Measurements from ENCODE around the gene PEMT. TPM values are rescaled to one million over a fixed set of nuclear protein-coding genes. Genes with fewer than 3 reads are reported as not detected.

The PEMT gene
- total and polyA plus RNA-seq, 2 of the 8 experiments (the other 6 are each of a cell fraction or from before 2014, with no cell fraction given), result 42.0 to 118 TPM

DNA sequence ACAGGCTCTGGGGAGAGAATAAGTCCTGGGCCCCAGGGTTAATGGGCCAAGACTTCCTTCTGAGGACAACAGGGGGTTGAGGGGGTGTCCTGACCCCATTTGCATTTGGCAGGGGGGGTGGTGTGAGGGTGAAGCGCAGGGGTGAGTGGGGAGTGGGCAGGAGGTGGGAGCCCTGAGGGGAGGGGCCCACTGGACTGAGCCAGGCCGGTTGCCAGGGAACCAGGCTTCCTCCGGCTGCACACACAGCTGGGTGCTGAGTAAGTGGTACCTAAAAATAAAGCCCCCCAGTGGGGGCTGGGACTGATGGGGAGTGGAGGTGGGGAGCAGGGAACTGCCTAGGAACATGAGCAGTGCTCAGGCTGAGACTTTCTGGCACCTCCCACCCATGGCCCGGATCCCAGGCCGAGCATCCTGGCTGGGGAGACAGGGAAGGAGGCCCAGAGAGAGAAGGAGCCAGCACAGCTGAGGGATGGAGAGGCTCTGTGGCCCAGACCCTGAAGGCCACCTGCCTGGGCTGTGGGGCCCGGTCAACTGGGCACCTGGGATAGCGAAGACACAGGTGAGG, 87.9 kb downstream of the PEMT start (continued):
- no peak for TF ChIP-seq CHD7 (IDR thresholded peaks at IDR 0.05; ENCODE audit: insufficient replicate concordance, low read length)
- no peak for TF ChIP-seq GABPA (IDR thresholded peaks at IDR 0.05; ENCODE audit: borderline replicate concordance, insufficient read depth, low read length)
- TF ChIP-seq, protein P1, sequence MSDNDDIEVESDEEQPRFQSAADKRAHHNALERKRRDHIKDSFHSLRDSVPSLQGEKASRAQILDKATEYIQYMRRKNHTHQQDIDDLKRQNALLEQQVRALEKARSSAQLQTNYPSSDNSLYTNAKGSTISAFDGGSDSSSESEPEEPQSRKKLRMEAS (IDR thresholded peaks at IDR 0.05), result no peak
- no peak for TF ChIP-seq KDM5A (IDR thresholded peaks at IDR 0.05; ENCODE audit: low read length)
- TF ChIP-seq BACH1 (IDR thresholded peaks at IDR 0.05; ENCODE audit: low read length), result no peak
- no peak for TF ChIP-seq HDAC2 (IDR thresholded peaks at IDR 0.05; ENCODE audit: borderline replicate concordance in 1 of 2, low read depth in 2 of 2, low read length in 2 of 2)
- TF ChIP-seq TAF1 (IDR thresholded peaks at IDR 0.05; ENCODE audit: low read depth, low read length), result no peak

All from H1 (cell line).